Activated naive CD4-positive, alpha-beta T cell treated with anti-CD3 and anti-CD28 coated beads, Interleukin-2, amount 50 U/mL, for 72 hours (primary cell): ENCODE results near the gene USP12. TPM values are rescaled to one million over a fixed set of nuclear protein-coding genes. Genes with fewer than 3 reads are reported as not detected.
A peak's percentile ranks its signal among the peaks of the same experiment; 100 is the strongest.

Source experiments
- ATAC-seq, 2 donors: fragments of 150-1000 bp; cut with Tn5 transposase; 2 replicates each; pipeline ENCODE4 v1.10.0; 2021; ENCODE audit warnings: mild to moderate bottlenecking in 2 of 2, moderate library complexity in 2 of 2
- DNase-seq, 2 donors: peaks; one replicate each; pipeline ENCODE4 v3.0.0; 2021 to 2022; ENCODE audit warnings: low spot score in 2 of 2
- H3K27ac Mint-ChIP-seq, 2 donors: one replicate each; pipeline ENCODE4 v1.8.0; 2022; ENCODE audit warnings: mild to moderate bottlenecking in 2 of 2, mixed read lengths in 2 of 2
- H3K36me3 Mint-ChIP-seq, 2 donors: one replicate each; pipeline ENCODE4 v1.8.0; 2022; ENCODE audit warnings: mixed read lengths in 2 of 2
- H3K9me3 Mint-ChIP-seq, 2 donors: one replicate each; pipeline ENCODE4 v1.8.0; 2022; ENCODE audit warnings: mixed read lengths in 2 of 2
- total RNA-seq, 2 donors: library from RNA; stranded (reverse); gene quantifications; one replicate each; pipeline ENCODE4 v1.2.3, GENCODE V29; 2022

USP12 gene
- total RNA-seq, 2 donors from 2014 or later, result 34.8 to 35.6 TPM

GRCh38 chr13:27120011-27120410 lies 51.6 kb downstream of the USP12 start:
- ATAC-seq, result no peak
- Mint-ChIP-seq H3K9me3 (peaks cover 14 to 27% of the 10 kb centered on the region in 2 donors), H3K36me3 (peaks cover 42 to 72% of the 10 kb centered on the region in 2 donors), H3K27ac (no peak overlapping the region)
- DNase-seq, result no peak

GRCh38 chr13:27118428-27119054 lies 53.1 kb downstream of the USP12 start:
- ATAC-seq (peak in 1 of 2 donors; percentile 46), DNase-seq (no peak)
- Mint-ChIP-seq H3K27ac (peak overlapping the region; percentile 13 to 53), H3K36me3 (peaks cover 30 to 63% of the 10 kb centered on the region in 2 donors), H3K9me3 (peaks cover 8 to 15% of the 10 kb centered on the region in 2 donors)

- Mint-ChIP-seq H3K27ac (no peak overlapping the region), H3K9me3 (peaks cover 4 to 10% of the 10 kb centered on the region in 2 donors), H3K36me3 (peaks cover 25 to 63% of the 10 kb centered on the region in 2 donors)
- ATAC-seq (no peak), DNase-seq (no peak)
Observed at GRCh38 chr13:27117952-27118351, 53.7 kb downstream of the USP12 start.

GRCh38 chr13:27117158-27117557 lies 54.5 kb downstream of the USP12 start:
- H3K9me3 Mint-ChIP-seq, result peaks cover 1 to 7% of the 10 kb centered on the region in 2 donors
- H3K36me3 Mint-ChIP-seq, result peaks cover 22 to 59% of the 10 kb centered on the region in 2 donors
- no peak for ATAC-seq
- no peak for DNase-seq
- H3K27ac Mint-ChIP-seq, result no peak overlapping the region

- Mint-ChIP-seq H3K36me3 (peaks cover 9 to 44% of the 10 kb centered on the region in 2 donors), H3K27ac (peak overlapping the region in 1 of 2 donors; percentile 7), H3K9me3 (no peaks in the 10 kb centered on the region)
- no peak for ATAC-seq
- no peak for DNase-seq
Observed at GRCh38 chr13:27113436-27113835, 58.2 kb downstream of the USP12 start.

- DNase-seq, result no peak
- no peak overlapping the region for H3K27ac Mint-ChIP-seq
- H3K9me3 Mint-ChIP-seq, result no peaks in the 10 kb centered on the region
- peak in 1 of 2 donors; percentile 92 for ATAC-seq
- peaks cover 8 to 43% of the 10 kb centered on the region in 2 donors for H3K36me3 Mint-ChIP-seq
Observed at GRCh38 chr13:27112006-27112405, 59.6 kb downstream of the USP12 start.

GRCh38 chr13:27110056-27110746 lies 61.4 kb downstream of the USP12 start:
- Mint-ChIP-seq H3K9me3 (no peaks in the 10 kb centered on the region), H3K36me3 (peaks cover 7 to 36% of the 10 kb centered on the region in 2 donors), H3K27ac (no peak overlapping the region)
- no peak for DNase-seq
- ATAC-seq, result no peak

GRCh38 chr13:27106144-27106543 lies 65.5 kb downstream of the USP12 start:
- H3K27ac Mint-ChIP-seq, result no peak overlapping the region
- DNase-seq (no peak), ATAC-seq (no peak)
- H3K36me3 Mint-ChIP-seq, result peaks cover 12 to 32% of the 10 kb centered on the region in 2 donors
- no peaks in the 10 kb centered on the region for H3K9me3 Mint-ChIP-seq

GRCh38 chr13:27104606-27105005 lies 67.0 kb downstream of the USP12 start:
- ATAC-seq, result no peak
- no peak for DNase-seq
- Mint-ChIP-seq H3K36me3 (peaks cover 12 to 21% of the 10 kb centered on the region in 2 donors), H3K9me3 (no peaks in the 10 kb centered on the region), H3K27ac (no peak overlapping the region)

- DNase-seq (no peak), ATAC-seq (peak in 1 of 2 donors; percentile 40)
- Mint-ChIP-seq H3K9me3 (no peaks in the 10 kb centered on the region), H3K36me3 (peaks cover 12 to 17% of the 10 kb centered on the region in 2 donors), H3K27ac (peak overlapping the region in 1 of 2 donors; percentile 51)
Observed at GRCh38 chr13:27101847-27102246, 69.8 kb downstream of the USP12 start.

- Mint-ChIP-seq H3K36me3 (peaks cover 12 to 17% of the 10 kb centered on the region in 2 donors), H3K27ac (no peak overlapping the region), H3K9me3 (no peaks in the 10 kb centered on the region)
- DNase-seq, result no peak
- ATAC-seq, result no peak
Observed at GRCh38 chr13:27101289-27101688, 70.3 kb downstream of the USP12 start.

GRCh38 chr13:27097691-27098090 lies 73.9 kb downstream of the USP12 start:
- ATAC-seq, result peak in 1 of 2 donors; percentile 84
- Mint-ChIP-seq H3K36me3 (peaks cover 16 to 35% of the 10 kb centered on the region in 2 donors), H3K27ac (peak overlapping the region in 1 of 2 donors; percentile 38), H3K9me3 (no peaks in the 10 kb centered on the region)
- DNase-seq, result no peak

GRCh38 chr13:27091451-27091850 lies 80.2 kb downstream of the USP12 start:
- H3K9me3 Mint-ChIP-seq, result no peaks in the 10 kb centered on the region
- no peak for DNase-seq
- ATAC-seq, result no peak
- no peak overlapping the region for H3K27ac Mint-ChIP-seq
- peaks cover 29 to 45% of the 10 kb centered on the region in 2 donors for H3K36me3 Mint-ChIP-seq

GRCh38 chr13:27088619-27089018 lies 83.0 kb downstream of the USP12 start:
- no peak for ATAC-seq
- no peak for DNase-seq
- Mint-ChIP-seq H3K9me3 (no peaks in the 10 kb centered on the region), H3K36me3 (peaks cover 24 to 45% of the 10 kb centered on the region in 2 donors), H3K27ac (peak overlapping the region in 1 of 2 donors; percentile 63)

GRCh38 chr13:27086599-27087265 lies 84.9 kb downstream of the USP12 start:
- Mint-ChIP-seq H3K27ac (peak overlapping the region in 1 of 2 donors; percentile 74), H3K36me3 (peaks cover 18 to 39% of the 10 kb centered on the region in 2 donors), H3K9me3 (no peaks in the 10 kb centered on the region)
- ATAC-seq (peak; percentile 52 to 68), DNase-seq (no peak)

- Mint-ChIP-seq H3K27ac (peak overlapping the region in 1 of 2 donors; percentile 70), H3K36me3 (peaks cover 19 to 44% of the 10 kb centered on the region in 2 donors), H3K9me3 (no peaks in the 10 kb centered on the region)
- ATAC-seq (no peak), DNase-seq (no peak)
Observed at GRCh38 chr13:27083183-27083582, 88.4 kb downstream of the USP12 start.
